PC-3 (cell line): Measurements from ENCODE around the gene GSTO2. TPM values are rescaled to one million over a fixed set of nuclear protein-coding genes. Genes with fewer than 3 reads are reported as not detected.

Experiments
- ATAC-seq: fragments of 200-7000 bp; cut with Tn5 transposase; 2 replicates; pipeline ENCODE4 v1.9.1; 2020; ENCODE audit warnings: mild to moderate bottlenecking, moderate library complexity
- BruUV-seq: library from RNA; stranded (reverse); fragments of 400-500 nt; replicated peaks from 2 replicates; lab custom pipeline; 2021; lab: Mats Ljungman, UMichigan
- CTCF ChIA-PET: fragments of 300-600 bp; sonication (Branson Sonifier 250); formaldehyde crosslinking; loops from one replicate; lab custom pipeline; 2022; ENCODE audit warnings: antibody characterized with exemption; lab: Charles Lee
- POLR2A ChIA-PET: fragments of 300-600 bp; sonication (Branson Sonifier 250); formaldehyde crosslinking; loops from one replicate; lab custom pipeline; 2022; ENCODE audit warnings: antibody characterized with exemption; ENCODE audit not compliant: unreplicated experiment; lab: Charles Lee
- DNase-seq: peaks from one replicate; pipeline ENCODE4 v3.0.0-alpha.2; 2015
- H2AFZ ChIP-seq: fragments of 300-600 bp; sonication (generic); 2 replicates; pipeline ENCODE4 v1.6.0; 2016; ENCODE audit warnings: antibody characterized with exemption, low read length
- H3F3A ChIP-seq: fragments of 300-600 bp; sonication (generic); one replicate; pipeline ENCODE4 v1.6.0; 2017; ENCODE audit warnings: antibody characterized with exemption, low read length, control low read depth, mild to moderate bottlenecking; ENCODE audit not compliant: unreplicated experiment
- H3K27ac ChIP-seq: fragments of 300-600 bp; sonication (generic); 2 replicates; pipeline ENCODE4 v1.5.1; 2016; ENCODE audit warnings: mild to moderate bottlenecking, low read length
- H3K27me3 ChIP-seq: fragments of 300-600 bp; sonication (generic); 2 replicates; pipeline ENCODE4 v1.6.1; 2016; ENCODE audit warnings: low read length, mixed read lengths
- H3K36me3 ChIP-seq: fragments of 300-600 bp; sonication (generic); 2 replicates; pipeline ENCODE4 v1.6.1; 2016; ENCODE audit warnings: low read depth, mixed run types, low read length, mixed read lengths
- H3K4me1 ChIP-seq: fragments of 300-600 bp; sonication (generic); 2 replicates; pipeline ENCODE4 v1.5.1; 2016; ENCODE audit warnings: low read length; ENCODE audit not compliant: insufficient read depth
- H3K4me2 ChIP-seq: fragments of 300-600 bp; sonication (generic); 2 replicates; pipeline ENCODE4 v1.6.0; 2016; ENCODE audit warnings: low read length
- H3K4me3 ChIP-seq: fragments of 300-600 bp; sonication (generic); 2 replicates; pipeline ENCODE4 v1.5.1; 2016; ENCODE audit warnings: mild to moderate bottlenecking, low read length, mixed read lengths
- H3K79me2 ChIP-seq: fragments of 300-600 bp; sonication (generic); 2 replicates; pipeline ENCODE4 v1.6.1; 2017; ENCODE audit warnings: low read length, mixed read lengths
- H3K9ac ChIP-seq: fragments of 300-600 bp; sonication (generic); 2 replicates; pipeline ENCODE4 v1.6.0; 2016; ENCODE audit warnings: mild to moderate bottlenecking, low read length
- H3K9me2 ChIP-seq: fragments of 300-600 bp; sonication (generic); replicated peaks from 2 replicates; pipeline ENCODE4 v1.6.1; 2016; ENCODE audit warnings: mixed run types, low read length, mixed read lengths
- H3K9me3 ChIP-seq: fragments of 300-600 bp; sonication (generic); 2 replicates; pipeline ENCODE4 v1.6.1; 2016; ENCODE audit warnings: low read length, mixed read lengths
- H4K20me1 ChIP-seq: fragments of 300-600 bp; sonication (generic); 2 replicates; pipeline ENCODE4 v1.6.1; 2016; ENCODE audit warnings: low read length, mixed read lengths
- CTCF ChIP-seq: fragments of 300-600 bp; sonication (generic); conservative IDR thresholded peaks from 2 replicates; pipeline ENCODE4 v1.5.1; 2017; ENCODE audit warnings: antibody characterized with exemption, low read depth, mild to moderate bottlenecking, low read length
- EZH2 ChIP-seq: fragments of 300-600 bp; sonication (generic); IDR thresholded peaks from one replicate; pipeline ENCODE4 v1.6.1; 2017; ENCODE audit warnings: antibody characterized with exemption, mild to moderate bottlenecking, low read length; ENCODE audit not compliant: unreplicated experiment
- EZH2phosphoT487 ChIP-seq: fragments of 300-600 bp; sonication (generic); IDR thresholded peaks from 2 replicates; pipeline ENCODE4 v1.6.1; 2018; ENCODE audit warnings: mild to moderate bottlenecking, antibody characterized with exemption, low read length, borderline replicate concordance
- intact Hi-C: fragments of 100-400 bp; cut with micrococcal nuclease; formaldehyde crosslinking; loops from 2 replicates; pipeline ENCODE4 v1.9.0; 2023
- total RNA-seq: library from RNA; depleted of rRNA; stranded (reverse); fragments of >200 nt; gene quantifications from 2 replicates; pipeline ENCODE4 v1.2.3, GENCODE V29; 2014

GSTO2 gene
- total RNA-seq, 1 experiment from 2014 or later: 13.8 TPM

- Histone ChIP-seq H2AFZ (no peak overlapping the region), H3K27me3 (no peaks in the 10 kb centered on the region), H3K36me3 (no peaks in the 10 kb centered on the region), H3K27ac (no peak overlapping the region), H3K4me1 (peaks cover 27% of the 10 kb centered on the region), H3K79me2 (peaks cover 34% of the 10 kb centered on the region), H3K9me3 (no peaks in the 10 kb centered on the region), H3K9ac (no peak overlapping the region), H4K20me1 (peaks cover 16% of the 10 kb centered on the region), H3K4me3 (peak overlapping the region; percentile 93; the same call in 1 of the 2 replicates), H3F3A (no peaks in the 10 kb centered on the region), H3K4me2 (peak overlapping the region; percentile 99), H3K9me2 (no peaks in the 10 kb centered on the region)
- no TSS peak for BruUV-seq
- ATAC-seq (peak; percentile 13; the same call in 1 of the 2 replicates), DNase-seq (no peak)
- CTCF ChIA-PET: no interaction called here
- POLR2A ChIA-PET: interaction anchor here (0.6 kb wide), 1 partner anchor 11 kb away, joined by 3 read pairs; no protein-coding TSS in a partner anchor
- intact Hi-C loops: no loop called here
- no peak for TF ChIP-seq CTCF
- TF ChIP-seq EZH2: no peak
- TF ChIP-seq EZH2phosphoT487: no peak
These were observed 71.1 kb downstream of the GSTO2 start for GRCh38 chr10:104340111-104340526.

GRCh38 chr10:104340641-104341040, 71.7 kb downstream of the GSTO2 start:
- ATAC-seq (no peak), DNase-seq (no peak)
- Histone ChIP-seq H3K27ac (no peak overlapping the region), H3K27me3 (no peaks in the 10 kb centered on the region), H3K4me3 (no peak overlapping the region), H3K9ac (no peak overlapping the region), H3F3A (no peaks in the 10 kb centered on the region), H3K79me2 (peaks cover 29% of the 10 kb centered on the region), H3K9me2 (no peaks in the 10 kb centered on the region), H3K4me1 (peaks cover 22% of the 10 kb centered on the region), H2AFZ (no peak overlapping the region), H3K36me3 (no peaks in the 10 kb centered on the region), H4K20me1 (peaks cover 16% of the 10 kb centered on the region), H3K4me2 (no peak overlapping the region), H3K9me3 (no peaks in the 10 kb centered on the region)
- no TSS peak for BruUV-seq
- intact Hi-C loops: no loop called here
- TF ChIP-seq EZH2phosphoT487: no peak
- TF ChIP-seq EZH2: no peak
- TF ChIP-seq CTCF: no peak
- ChIA-PET CTCF (no interaction called here), POLR2A (no interaction called here)

- no peak for DNase-seq
- H3K79me2 ChIP-seq: peaks cover 5% of the 10 kb centered on the region
- intact Hi-C loops: no loop called here
- no peak for ATAC-seq
- peaks cover 13% of the 10 kb centered on the region for H3K4me1 ChIP-seq
- H4K20me1 ChIP-seq: no peaks in the 10 kb centered on the region
- no peak overlapping the region for H3K4me2 ChIP-seq
- no peaks in the 10 kb centered on the region for H3K9me2 ChIP-seq
- no peak overlapping the region for H3K27ac ChIP-seq
- POLR2A ChIA-PET: no interaction called here
- no peaks in the 10 kb centered on the region for H3K27me3 ChIP-seq
- H3K9ac ChIP-seq: no peak overlapping the region
- no peak overlapping the region for H3K4me3 ChIP-seq
- no peaks in the 10 kb centered on the region for H3K36me3 ChIP-seq
- BruUV-seq: no TSS peak
- TF ChIP-seq CTCF: no peak
- no peaks in the 10 kb centered on the region for H3F3A ChIP-seq
- CTCF ChIA-PET: no interaction called here
- H2AFZ ChIP-seq: no peak overlapping the region
- no peaks in the 10 kb centered on the region for H3K9me3 ChIP-seq
These were observed 74.0 kb downstream of the GSTO2 start for GRCh38 chr10:104342941-104343411.
